Rectal smooth muscle tissue (tissue), 1 donor: ENCODE results near the gene IFNLR1.

Experiments used
- H3K27ac ChIP-seq: one replicate; pipeline ENCODE4 v1.7.0; 2013; ENCODE audit warnings: low read depth, low read length, inconsistent platforms
- H3K27me3 ChIP-seq: one replicate; pipeline ENCODE4 v1.7.0; 2013; ENCODE audit warnings: low read length; ENCODE audit not compliant: control insufficient read depth, insufficient read depth
- H3K36me3 ChIP-seq: one replicate; pipeline ENCODE4 v1.7.0; 2013; ENCODE audit warnings: low read length; ENCODE audit not compliant: control insufficient read depth, insufficient read depth
- H3K4me1 ChIP-seq: one replicate; pipeline ENCODE4 v1.7.0; 2013; ENCODE audit warnings: low read length; ENCODE audit not compliant: control insufficient read depth, insufficient read depth
- H3K4me3 ChIP-seq: one replicate; pipeline ENCODE4 v1.7.0; 2013; ENCODE audit warnings: low read length
- H3K9ac ChIP-seq: one replicate; pipeline ENCODE4 v1.7.0; 2013; ENCODE audit warnings: low read length

Gene IFNLR1

GRCh38 chr1:24109686-24110475 is 77.2 kb downstream of the IFNLR1 start:
- H3K4me3 ChIP-seq, result no peak overlapping the region
- no peaks in the 10 kb centered on the region for H3K4me1 ChIP-seq
- no peak overlapping the region for H3K9ac ChIP-seq
- no peak overlapping the region for H3K27ac ChIP-seq
- no peaks in the 10 kb centered on the region for H3K27me3 ChIP-seq
- no peaks in the 10 kb centered on the region for H3K36me3 ChIP-seq

GRCh38 chr1:24109166-24109483 is 78.0 kb downstream of the IFNLR1 start:
- Histone ChIP-seq H3K27ac (no peak overlapping the region), H3K27me3 (no peaks in the 10 kb centered on the region), H3K4me1 (no peaks in the 10 kb centered on the region), H3K9ac (no peak overlapping the region), H3K4me3 (no peak overlapping the region), H3K36me3 (no peaks in the 10 kb centered on the region)

- no peak overlapping the region for H3K9ac ChIP-seq
Observed at GRCh38 chr1:24108334-24109165, 78.5 kb downstream of the IFNLR1 start.

GRCh38 chr1:24107462-24108138 is 79.5 kb downstream of the IFNLR1 start:
- Histone ChIP-seq H3K4me1 (no peaks in the 10 kb centered on the region), H3K27me3 (no peaks in the 10 kb centered on the region), H3K4me3 (no peak overlapping the region), H3K36me3 (no peaks in the 10 kb centered on the region), H3K9ac (no peak overlapping the region), H3K27ac (no peak overlapping the region)

More at GRCh38 chr1:24108334-24109165, 78.5 kb downstream of the IFNLR1 start:
- no peaks in the 10 kb centered on the region for H3K36me3 ChIP-seq
- H3K27ac ChIP-seq, result no peak overlapping the region
- H3K4me1 ChIP-seq, result no peaks in the 10 kb centered on the region
- H3K27me3 ChIP-seq, result no peaks in the 10 kb centered on the region
- H3K4me3 ChIP-seq, result no peak overlapping the region

- Histone ChIP-seq H3K9ac (no peak overlapping the region), H3K4me3 (no peak overlapping the region), H3K36me3 (no peaks in the 10 kb centered on the region), H3K27ac (no peak overlapping the region), H3K4me1 (no peaks in the 10 kb centered on the region), H3K27me3 (no peaks in the 10 kb centered on the region)
Observed at GRCh38 chr1:24105368-24106160, 81.5 kb downstream of the IFNLR1 start.

- H3K36me3 ChIP-seq, result no peaks in the 10 kb centered on the region
- no peak overlapping the region for H3K27ac ChIP-seq
- no peaks in the 10 kb centered on the region for H3K27me3 ChIP-seq
- H3K4me3 ChIP-seq, result no peak overlapping the region
- no peaks in the 10 kb centered on the region for H3K4me1 ChIP-seq
- H3K9ac ChIP-seq, result no peak overlapping the region
Observed at GRCh38 chr1:24104854-24105253, 82.2 kb downstream of the IFNLR1 start.
